ENCODE measurements around the gene AKAP13.
"Not testable (repeated sequence)": the region's sequence is repeated elsewhere in the genome, so short reads cannot be mapped to it uniquely, and the experiment has no call there.

AKAP13 gene

GRCh38 chr15:85340852-85341251, 39.6 kb upstream of the AKAP13 start:
- H3K4me1 ChIP-seq (ENCODE audit: control insufficient read depth, insufficient read depth, low read length): peaks cover 7% of the 10 kb centered on the region
- H3K27me3 ChIP-seq (ENCODE audit: control insufficient read depth, insufficient read depth, low read length): no peaks in the 10 kb centered on the region
- H3K9ac ChIP-seq (ENCODE audit: low read depth, low read length): no peak overlapping the region
- no peaks in the 10 kb centered on the region for H3K9me3 ChIP-seq (ENCODE audit: control insufficient read depth, insufficient read depth, low read length)
- H3K4me3 ChIP-seq (ENCODE audit: low read depth, low read length): no peak overlapping the region
- no peaks in the 10 kb centered on the region for H3K36me3 ChIP-seq (ENCODE audit: control insufficient read depth, insufficient read depth, low read length)

DNA sequence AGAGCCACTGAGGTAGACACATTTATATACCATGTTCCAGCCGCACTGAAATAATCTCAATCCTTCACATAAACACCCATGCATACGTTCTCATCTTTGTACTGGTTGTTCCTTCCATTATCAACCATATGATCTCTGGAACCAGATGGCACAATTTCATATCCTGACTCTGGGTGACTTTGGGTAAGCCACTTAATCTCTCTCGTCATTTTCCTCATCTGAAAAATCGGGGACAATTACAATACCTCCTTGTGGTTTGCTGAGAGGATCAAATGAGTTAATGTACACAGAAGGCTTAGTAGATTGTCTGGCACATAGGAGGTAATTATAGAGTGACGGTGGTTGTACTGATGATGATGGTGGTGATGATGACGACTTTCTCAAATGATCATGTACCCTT, 38.2 kb upstream of the AKAP13 start:
- H3K36me3 ChIP-seq (ENCODE audit: control insufficient read depth, insufficient read depth, low read length); H3K9ac ChIP-seq (ENCODE audit: low read depth, low read length); H3K4me3 ChIP-seq (ENCODE audit: low read depth, low read length); H3K27me3 ChIP-seq (ENCODE audit: control insufficient read depth, insufficient read depth, low read length); H3K9me3 ChIP-seq (ENCODE audit: control insufficient read depth, insufficient read depth, low read length); H3K4me1 ChIP-seq (ENCODE audit: control insufficient read depth, insufficient read depth, low read length): not testable (repeated sequence)

DNA sequence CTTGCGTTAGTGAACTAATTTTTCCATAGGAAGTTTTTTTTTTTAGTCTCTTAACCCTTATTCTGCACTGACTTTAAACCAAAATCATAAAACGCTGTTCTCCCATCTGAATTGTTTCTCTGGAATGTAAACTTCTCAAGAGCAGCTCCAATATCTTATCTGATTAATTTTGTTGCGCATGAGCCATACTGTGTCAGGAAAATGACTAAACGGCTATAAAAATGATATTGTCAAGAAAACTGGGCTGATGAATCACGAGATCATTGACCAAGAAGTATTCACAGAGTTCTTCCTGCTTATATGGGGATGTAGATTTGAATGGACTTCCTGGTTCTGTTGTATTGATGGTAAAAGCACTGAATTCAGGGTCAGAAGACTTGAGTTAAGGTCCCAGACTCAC, 37.0 kb upstream of the AKAP13 start:
- not testable (repeated sequence) for H3K4me3 ChIP-seq (ENCODE audit: low read depth, low read length)

GRCh38 chr15:85344241-85344640, 36.2 kb upstream of the AKAP13 start:
- not testable (repeated sequence) for H3K4me1 ChIP-seq (ENCODE audit: control insufficient read depth, insufficient read depth, low read length); H3K36me3 ChIP-seq (ENCODE audit: control insufficient read depth, insufficient read depth, low read length); H3K4me3 ChIP-seq (ENCODE audit: low read depth, low read length); H3K9me3 ChIP-seq (ENCODE audit: control insufficient read depth, insufficient read depth, low read length); H3K27me3 ChIP-seq (ENCODE audit: control insufficient read depth, insufficient read depth, low read length); H3K9ac ChIP-seq (ENCODE audit: low read depth, low read length)

More for the DNA sequence above, 37.0 kb upstream of the AKAP13 start:
- not testable (repeated sequence) for H3K27me3 ChIP-seq (ENCODE audit: control insufficient read depth, insufficient read depth, low read length); H3K9me3 ChIP-seq (ENCODE audit: control insufficient read depth, insufficient read depth, low read length); H3K9ac ChIP-seq (ENCODE audit: low read depth, low read length); H3K4me1 ChIP-seq (ENCODE audit: control insufficient read depth, insufficient read depth, low read length); H3K36me3 ChIP-seq (ENCODE audit: control insufficient read depth, insufficient read depth, low read length)

GRCh38 chr15:85344653-85345114, 35.7 kb upstream of the AKAP13 start:
- not testable (repeated sequence) for H3K9me3 ChIP-seq (ENCODE audit: control insufficient read depth, insufficient read depth, low read length); H3K27me3 ChIP-seq (ENCODE audit: control insufficient read depth, insufficient read depth, low read length); H3K36me3 ChIP-seq (ENCODE audit: control insufficient read depth, insufficient read depth, low read length); H3K4me1 ChIP-seq (ENCODE audit: control insufficient read depth, insufficient read depth, low read length); H3K4me3 ChIP-seq (ENCODE audit: low read depth, low read length); H3K9ac ChIP-seq (ENCODE audit: low read depth, low read length)

DNA sequence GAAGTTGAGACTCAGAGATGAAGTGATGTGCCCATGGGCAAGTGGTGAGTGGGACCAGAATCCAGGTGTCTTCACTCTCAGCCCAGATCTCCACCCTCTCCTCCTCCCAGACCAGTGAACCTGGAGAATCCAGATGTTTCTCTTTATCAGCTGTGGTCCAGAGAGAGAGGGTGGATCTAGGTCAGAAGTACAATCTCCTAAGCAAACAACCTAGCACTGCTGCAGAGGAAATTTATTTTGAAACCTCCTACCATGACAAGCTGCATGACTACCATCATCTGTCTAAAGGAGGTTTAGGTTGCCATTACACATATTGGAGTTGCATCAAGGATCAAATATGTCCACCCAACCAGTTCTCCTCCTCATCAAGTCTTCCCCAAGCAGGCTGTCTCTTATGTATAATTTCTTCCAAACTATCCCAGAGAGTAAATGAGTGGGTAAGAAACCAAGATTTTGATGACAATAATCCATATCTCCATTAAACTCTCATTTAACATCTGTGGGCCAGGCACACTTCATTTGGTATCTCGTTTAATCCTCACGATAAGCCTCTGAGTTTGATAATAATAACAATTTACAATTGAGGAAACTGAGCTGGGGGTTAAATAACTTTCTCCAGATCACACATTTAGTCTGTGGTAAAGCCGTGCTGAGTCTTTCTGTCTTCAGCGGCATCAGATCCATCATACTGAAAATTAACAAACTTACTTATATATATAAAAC, 35.0 kb upstream of the AKAP13 start:
- not testable (repeated sequence) for H3K36me3 ChIP-seq (ENCODE audit: control insufficient read depth, insufficient read depth, low read length); H3K9ac ChIP-seq (ENCODE audit: low read depth, low read length); H3K4me3 ChIP-seq (ENCODE audit: low read depth, low read length)

DNA sequence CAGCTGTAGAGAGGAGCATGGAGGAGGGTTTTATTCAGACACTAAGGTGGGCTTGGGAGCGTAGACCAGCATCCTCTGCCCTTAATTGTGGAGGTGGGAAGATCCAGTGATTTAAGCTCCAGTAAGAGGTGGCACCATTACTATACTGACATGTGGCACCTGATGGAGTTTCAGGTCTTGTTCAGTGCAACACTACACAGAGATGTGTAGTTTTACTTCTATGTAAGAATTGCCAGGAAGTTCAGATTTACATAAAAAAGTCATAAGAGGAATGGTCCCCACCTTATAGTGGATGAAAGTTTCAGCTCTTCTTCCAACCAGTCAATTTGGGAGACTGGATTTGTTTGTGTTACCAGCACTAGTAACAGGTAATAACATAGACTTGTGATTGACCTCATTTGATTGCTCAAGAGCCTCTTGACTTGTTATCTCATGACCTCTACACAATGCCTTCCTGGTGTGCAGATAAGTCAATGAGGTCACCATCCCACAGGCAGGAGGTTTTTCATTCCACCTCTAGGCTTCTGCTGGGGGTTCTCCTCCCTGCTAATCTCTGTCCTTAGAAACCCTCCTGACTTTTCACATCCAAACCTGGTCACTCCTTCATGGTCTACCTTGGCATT, 33.8 kb upstream of the AKAP13 start:
- not testable (repeated sequence) for H3K27me3 ChIP-seq (ENCODE audit: control insufficient read depth, insufficient read depth, low read length); H3K9me3 ChIP-seq (ENCODE audit: control insufficient read depth, insufficient read depth, low read length); H3K36me3 ChIP-seq (ENCODE audit: control insufficient read depth, insufficient read depth, low read length); H3K4me3 ChIP-seq (ENCODE audit: low read depth, low read length); H3K9ac ChIP-seq (ENCODE audit: low read depth, low read length); H3K4me1 ChIP-seq (ENCODE audit: control insufficient read depth, insufficient read depth, low read length)

More for the DNA sequence above, 35.0 kb upstream of the AKAP13 start:
- not testable (repeated sequence) for H3K27me3 ChIP-seq (ENCODE audit: control insufficient read depth, insufficient read depth, low read length); H3K9me3 ChIP-seq (ENCODE audit: control insufficient read depth, insufficient read depth, low read length); H3K4me1 ChIP-seq (ENCODE audit: control insufficient read depth, insufficient read depth, low read length)

GRCh38 chr15:85347264-85348047, 32.9 kb upstream of the AKAP13 start:
- not testable (repeated sequence) for H3K27me3 ChIP-seq (ENCODE audit: control insufficient read depth, insufficient read depth, low read length); H3K9ac ChIP-seq (ENCODE audit: low read depth, low read length); H3K4me1 ChIP-seq (ENCODE audit: control insufficient read depth, insufficient read depth, low read length); H3K9me3 ChIP-seq (ENCODE audit: control insufficient read depth, insufficient read depth, low read length); H3K4me3 ChIP-seq (ENCODE audit: low read depth, low read length); H3K36me3 ChIP-seq (ENCODE audit: control insufficient read depth, insufficient read depth, low read length)

GRCh38 chr15:85348048-85348766, 32.2 kb upstream of the AKAP13 start:
- not testable (repeated sequence) for H3K9ac ChIP-seq (ENCODE audit: low read depth, low read length); H3K4me3 ChIP-seq (ENCODE audit: low read depth, low read length); H3K27me3 ChIP-seq (ENCODE audit: control insufficient read depth, insufficient read depth, low read length); H3K4me1 ChIP-seq (ENCODE audit: control insufficient read depth, insufficient read depth, low read length); H3K9me3 ChIP-seq (ENCODE audit: control insufficient read depth, insufficient read depth, low read length); H3K36me3 ChIP-seq (ENCODE audit: control insufficient read depth, insufficient read depth, low read length)

GRCh38 chr15:85349062-85349461, 31.3 kb upstream of the AKAP13 start:
- H3K9me3 ChIP-seq (ENCODE audit: control insufficient read depth, insufficient read depth, low read length); H3K27me3 ChIP-seq (ENCODE audit: control insufficient read depth, insufficient read depth, low read length); H3K4me3 ChIP-seq (ENCODE audit: low read depth, low read length); H3K9ac ChIP-seq (ENCODE audit: low read depth, low read length); H3K4me1 ChIP-seq (ENCODE audit: control insufficient read depth, insufficient read depth, low read length); H3K36me3 ChIP-seq (ENCODE audit: control insufficient read depth, insufficient read depth, low read length): not testable (repeated sequence)

GRCh38 chr15:85350395-85350794, 30.0 kb upstream of the AKAP13 start:
- H3K9ac ChIP-seq (ENCODE audit: low read depth, low read length): no peak overlapping the region
- H3K4me1 ChIP-seq (ENCODE audit: control insufficient read depth, insufficient read depth, low read length): peaks cover 3% of the 10 kb centered on the region
- H3K9me3 ChIP-seq (ENCODE audit: control insufficient read depth, insufficient read depth, low read length): no peaks in the 10 kb centered on the region
- no peaks in the 10 kb centered on the region for H3K36me3 ChIP-seq (ENCODE audit: control insufficient read depth, insufficient read depth, low read length)
- no peaks in the 10 kb centered on the region for H3K27me3 ChIP-seq (ENCODE audit: control insufficient read depth, insufficient read depth, low read length)
- no peak overlapping the region for H3K4me3 ChIP-seq (ENCODE audit: low read depth, low read length)

Data from iPS-15b (cell line).